ENCODE data around the gene PPP1R27. TPM values are rescaled to one million over a fixed set of nuclear protein-coding genes. Genes with fewer than 3 reads are reported as not detected.
A peak's percentile ranks its signal among the peaks of the same experiment; 100 is the strongest.

PPP1R27 gene
- not detected in 2 replicates for total RNA-seq (2014; rRNA removed; shearing (Covaris generic))

GRCh38 chr17:81834831-81835267 lies at the start of gene PPP1R27:
TSS of gene PPP1R27 (minus strand) at chr17:81835050. CDS start at chr17:81834953, 97 bp downstream.
- no peak within 1 kb of the TSS for H3K27ac ChIP-seq
- DNase-seq: no peak

GRCh38 chr17:81884520-81884919 lies 49.7 kb upstream of the PPP1R27 start:
- H3K27ac ChIP-seq: no peak overlapping the region
- H3K27me3 ChIP-seq: no peaks in the 10 kb centered on the region
- peaks cover 23% of the 10 kb centered on the region for H3K4me1 ChIP-seq
- peak in 1 of 2 experiments; percentile 33 for DNase-seq
- H3K36me3 ChIP-seq: peaks cover 92% of the 10 kb centered on the region
- no peaks in the 10 kb centered on the region for H3K9me3 ChIP-seq (replicated peaks)
- no peak overlapping the region for H3K4me3 ChIP-seq

More at GRCh38 chr17:81834831-81835267, at the start of gene PPP1R27:
- Histone ChIP-seq H3K4me1 (peaks cover 12% of the 10 kb centered on the region), H3K27me3 (no peaks in the 10 kb centered on the region), H3K36me3 (no peaks in the 10 kb centered on the region), H3K9me3 (replicated peaks) (no peaks in the 10 kb centered on the region), H3K4me3 (peak within 1 kb of the TSS; percentile 77)

GRCh38 chr17:81879121-81879520 lies 44.3 kb upstream of the PPP1R27 start:
- Histone ChIP-seq H3K36me3 (peaks cover 62% of the 10 kb centered on the region), H3K27me3 (no peaks in the 10 kb centered on the region), H3K27ac (no peak overlapping the region), H3K4me1 (no peaks in the 10 kb centered on the region), H3K9me3 (replicated peaks) (no peaks in the 10 kb centered on the region), H3K4me3 (no peak overlapping the region)
- DNase-seq: no peak

- no peaks in the 10 kb centered on the region for H3K27me3 ChIP-seq
- peaks cover 54% of the 10 kb centered on the region for H3K36me3 ChIP-seq
- no peak for DNase-seq
- no peaks in the 10 kb centered on the region for H3K4me1 ChIP-seq
- no peaks in the 10 kb centered on the region for H3K9me3 ChIP-seq (replicated peaks)
- H3K4me3 ChIP-seq: no peak overlapping the region
- H3K27ac ChIP-seq: no peak overlapping the region
Measured at GRCh38 chr17:81878294-81878693, 43.4 kb upstream of the PPP1R27 start.

GRCh38 chr17:81877569-81877968 lies 42.7 kb upstream of the PPP1R27 start:
- Histone ChIP-seq H3K4me1 (no peaks in the 10 kb centered on the region), H3K27me3 (no peaks in the 10 kb centered on the region), H3K9me3 (replicated peaks) (no peaks in the 10 kb centered on the region), H3K27ac (no peak overlapping the region), H3K36me3 (peaks cover 48% of the 10 kb centered on the region), H3K4me3 (no peak overlapping the region)
- no peak for DNase-seq

- peaks cover 22% of the 10 kb centered on the region for H3K36me3 ChIP-seq
Measured at GRCh38 chr17:81871387-81872230, 36.8 kb upstream of the PPP1R27 start.

GRCh38 chr17:81870981-81871386 lies 36.1 kb upstream of the PPP1R27 start, which contains the start of gene ARHGDIA:
TSS of gene ARHGDIA (minus strand) at chr17:81871337. CDS start at chr17:81869930, 1,407 bp downstream.
- no peak for DNase-seq
- H3K27me3 ChIP-seq: no peaks in the 10 kb centered on the region
- H3K27ac ChIP-seq: peak within 1 kb of the TSS; percentile 91
- H3K9me3 ChIP-seq (replicated peaks): no peaks in the 10 kb centered on the region
- peaks cover 22% of the 10 kb centered on the region for H3K36me3 ChIP-seq
- peaks cover 7% of the 10 kb centered on the region for H3K4me1 ChIP-seq
- peak within 1 kb of the TSS; percentile 83 for H3K4me3 ChIP-seq

More at GRCh38 chr17:81871387-81872230, 36.8 kb upstream of the PPP1R27 start:
- Histone ChIP-seq H3K4me1 (peaks cover 7% of the 10 kb centered on the region), H3K27ac (peak overlapping the region; percentile 91), H3K4me3 (peak overlapping the region; percentile 83), H3K9me3 (replicated peaks) (no peaks in the 10 kb centered on the region), H3K27me3 (no peaks in the 10 kb centered on the region)
- peak; percentile 97 to 98 for DNase-seq

- Histone ChIP-seq H3K4me3 (peak overlapping the region; percentile 83), H3K27ac (peak overlapping the region; percentile 54), H3K36me3 (peaks cover 22% of the 10 kb centered on the region), H3K4me1 (peaks cover 7% of the 10 kb centered on the region), H3K9me3 (replicated peaks) (no peaks in the 10 kb centered on the region), H3K27me3 (no peaks in the 10 kb centered on the region)
- DNase-seq: peak; percentile 62 to 69
Measured at GRCh38 chr17:81870131-81870980, 35.5 kb upstream of the PPP1R27 start.

- peak overlapping the region; percentile 83 for H3K4me3 ChIP-seq
- peaks cover 22% of the 10 kb centered on the region for H3K36me3 ChIP-seq
- peaks cover 7% of the 10 kb centered on the region for H3K4me1 ChIP-seq
- DNase-seq: peak; percentile 43 to 54
- no peaks in the 10 kb centered on the region for H3K27me3 ChIP-seq
- H3K9me3 ChIP-seq (replicated peaks): no peaks in the 10 kb centered on the region
- no peak overlapping the region for H3K27ac ChIP-seq
Measured at GRCh38 chr17:81869221-81870130, 34.6 kb upstream of the PPP1R27 start.

GRCh38 chr17:81868674-81869220 lies 33.9 kb upstream of the PPP1R27 start:
- Histone ChIP-seq H3K9me3 (replicated peaks) (no peaks in the 10 kb centered on the region), H3K27ac (no peak overlapping the region), H3K4me3 (no peak overlapping the region), H3K27me3 (no peaks in the 10 kb centered on the region), H3K4me1 (peaks cover 7% of the 10 kb centered on the region), H3K36me3 (peaks cover 22% of the 10 kb centered on the region)
- peak; percentile 57 to 65 for DNase-seq

- peaks cover 7% of the 10 kb centered on the region for H3K4me1 ChIP-seq
- peaks cover 25% of the 10 kb centered on the region for H3K36me3 ChIP-seq
Measured at GRCh38 chr17:81867991-81868673, 33.3 kb upstream of the PPP1R27 start.

GRCh38 chr17:81867170-81867990 lies 32.5 kb upstream of the PPP1R27 start:
- Histone ChIP-seq H3K4me1 (peaks cover 7% of the 10 kb centered on the region), H3K9me3 (replicated peaks) (no peaks in the 10 kb centered on the region), H3K36me3 (peaks cover 25% of the 10 kb centered on the region), H3K27ac (no peak overlapping the region), H3K4me3 (no peak overlapping the region), H3K27me3 (no peaks in the 10 kb centered on the region)
- peak; percentile 59 to 63 for DNase-seq

More at GRCh38 chr17:81867991-81868673, 33.3 kb upstream of the PPP1R27 start:
- Histone ChIP-seq H3K4me3 (no peak overlapping the region), H3K27me3 (no peaks in the 10 kb centered on the region), H3K9me3 (replicated peaks) (no peaks in the 10 kb centered on the region), H3K27ac (no peak overlapping the region)
- no peak for DNase-seq
